ENCODE measurements around the gene MIPOL1. TPM values are rescaled to one million over a fixed set of nuclear protein-coding genes. Genes with fewer than 3 reads are reported as not detected.

MIPOL1 gene
- total and polyA plus RNA-seq, 2 of the 13 experiments (the other 11 are each of a cell fraction or from before 2014, with no cell fraction given), result 8.6 to 34.2 TPM

DNA sequence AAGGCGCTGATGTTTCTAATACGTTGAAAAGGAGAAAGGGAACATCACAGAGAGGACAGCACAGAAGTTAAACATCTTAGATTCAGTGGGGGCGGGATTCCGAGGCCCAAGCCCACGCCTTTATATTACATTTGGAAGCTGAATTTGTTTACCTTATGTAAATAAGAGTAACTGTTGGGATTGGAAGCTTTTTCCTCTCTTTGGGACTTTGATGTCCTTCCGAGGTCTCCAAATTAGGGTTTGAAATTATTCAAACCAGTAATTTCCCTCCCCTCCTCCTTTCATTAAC is 390.9 kb downstream of the MIPOL1 start (continued):
- no peak for TF ChIP-seq FIP1L1 (IDR thresholded peaks at IDR 0.05; ENCODE audit: borderline replicate concordance, insufficient read depth, low read depth, low read length)
- TF ChIP-seq, protein P1, sequence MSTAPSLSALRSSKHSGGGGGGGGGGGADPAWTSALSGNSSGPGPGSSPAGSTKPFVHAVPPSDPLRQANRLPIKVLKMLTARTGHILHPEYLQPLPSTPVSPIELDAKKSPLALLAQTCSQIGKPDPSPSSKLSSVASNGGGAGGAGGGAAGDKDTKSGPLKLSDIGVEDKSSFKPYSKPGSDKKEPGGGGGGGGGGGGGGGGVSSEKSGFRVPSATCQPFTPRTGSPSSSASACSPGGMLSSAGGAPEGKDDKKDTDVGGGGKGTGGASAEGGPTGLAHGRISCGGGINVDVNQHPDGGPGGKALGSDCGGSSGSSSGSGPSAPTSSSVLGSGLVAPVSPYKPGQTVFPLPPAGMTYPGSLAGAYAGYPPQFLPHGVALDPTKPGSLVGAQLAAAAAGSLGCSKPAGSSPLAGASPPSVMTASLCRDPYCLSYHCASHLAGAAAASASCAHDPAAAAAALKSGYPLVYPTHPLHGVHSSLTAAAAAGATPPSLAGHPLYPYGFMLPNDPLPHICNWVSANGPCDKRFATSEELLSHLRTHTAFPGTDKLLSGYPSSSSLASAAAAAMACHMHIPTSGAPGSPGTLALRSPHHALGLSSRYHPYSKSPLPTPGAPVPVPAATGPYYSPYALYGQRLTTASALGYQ (CRISPR knock-in tag; IDR thresholded peaks at IDR 0.05), result no peak
- no peak for TF ChIP-seq NKX3-1 (CRISPR knock-in tag; IDR thresholded peaks at IDR 0.05)
- no peak; the same call in 1 of the 2 replicates for TF ChIP-seq FOXP1 (IDR thresholded peaks at IDR 0.05)
- no peak for TF ChIP-seq FOXP1 (CRISPR knock-in tag; IDR thresholded peaks at IDR 0.05)
- TF ChIP-seq NR3C1 (CRISPR knock-in tag; IDR thresholded peaks at IDR 0.05), result no peak
- no peak for TF ChIP-seq IRF2 (CRISPR knock-in tag; IDR thresholded peaks at IDR 0.05)
- TF ChIP-seq, protein P2, sequence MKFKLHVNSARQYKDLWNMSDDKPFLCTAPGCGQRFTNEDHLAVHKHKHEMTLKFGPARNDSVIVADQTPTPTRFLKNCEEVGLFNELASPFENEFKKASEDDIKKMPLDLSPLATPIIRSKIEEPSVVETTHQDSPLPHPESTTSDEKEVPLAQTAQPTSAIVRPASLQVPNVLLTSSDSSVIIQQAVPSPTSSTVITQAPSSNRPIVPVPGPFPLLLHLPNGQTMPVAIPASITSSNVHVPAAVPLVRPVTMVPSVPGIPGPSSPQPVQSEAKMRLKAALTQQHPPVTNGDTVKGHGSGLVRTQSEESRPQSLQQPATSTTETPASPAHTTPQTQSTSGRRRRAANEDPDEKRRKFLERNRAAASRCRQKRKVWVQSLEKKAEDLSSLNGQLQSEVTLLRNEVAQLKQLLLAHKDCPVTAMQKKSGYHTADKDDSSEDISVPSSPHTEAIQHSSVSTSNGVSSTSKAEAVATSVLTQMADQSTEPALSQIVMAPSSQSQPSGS (CRISPR knock-in tag; IDR thresholded peaks at IDR 0.05), result no peak
- TF ChIP-seq, protein P3, sequence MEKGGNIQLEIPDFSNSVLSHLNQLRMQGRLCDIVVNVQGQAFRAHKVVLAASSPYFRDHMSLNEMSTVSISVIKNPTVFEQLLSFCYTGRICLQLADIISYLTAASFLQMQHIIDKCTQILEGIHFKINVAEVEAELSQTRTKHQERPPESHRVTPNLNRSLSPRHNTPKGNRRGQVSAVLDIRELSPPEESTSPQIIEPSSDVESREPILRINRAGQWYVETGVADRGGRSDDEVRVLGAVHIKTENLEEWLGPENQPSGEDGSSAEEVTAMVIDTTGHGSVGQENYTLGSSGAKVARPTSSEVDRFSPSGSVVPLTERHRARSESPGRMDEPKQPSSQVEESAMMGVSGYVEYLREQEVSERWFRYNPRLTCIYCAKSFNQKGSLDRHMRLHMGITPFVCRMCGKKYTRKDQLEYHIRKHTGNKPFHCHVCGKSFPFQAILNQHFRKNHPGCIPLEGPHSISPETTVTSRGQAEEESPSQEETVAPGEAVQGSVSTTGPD (CRISPR knock-in tag; IDR thresholded peaks at IDR 0.05), result no peak
- TF ChIP-seq ZNF777 (CRISPR knock-in tag; IDR thresholded peaks at IDR 0.05), result no peak
- no peak for TF ChIP-seq SKI (IDR thresholded peaks at IDR 0.05; ENCODE audit: partially characterized antibody)
- TF ChIP-seq FOXC1 (CRISPR knock-in tag; IDR thresholded peaks at IDR 0.05; ENCODE audit: borderline replicate concordance), result no peak
- no peak for TF ChIP-seq GZF1 (CRISPR knock-in tag; IDR thresholded peaks at IDR 0.05)
- TF ChIP-seq, protein P4, sequence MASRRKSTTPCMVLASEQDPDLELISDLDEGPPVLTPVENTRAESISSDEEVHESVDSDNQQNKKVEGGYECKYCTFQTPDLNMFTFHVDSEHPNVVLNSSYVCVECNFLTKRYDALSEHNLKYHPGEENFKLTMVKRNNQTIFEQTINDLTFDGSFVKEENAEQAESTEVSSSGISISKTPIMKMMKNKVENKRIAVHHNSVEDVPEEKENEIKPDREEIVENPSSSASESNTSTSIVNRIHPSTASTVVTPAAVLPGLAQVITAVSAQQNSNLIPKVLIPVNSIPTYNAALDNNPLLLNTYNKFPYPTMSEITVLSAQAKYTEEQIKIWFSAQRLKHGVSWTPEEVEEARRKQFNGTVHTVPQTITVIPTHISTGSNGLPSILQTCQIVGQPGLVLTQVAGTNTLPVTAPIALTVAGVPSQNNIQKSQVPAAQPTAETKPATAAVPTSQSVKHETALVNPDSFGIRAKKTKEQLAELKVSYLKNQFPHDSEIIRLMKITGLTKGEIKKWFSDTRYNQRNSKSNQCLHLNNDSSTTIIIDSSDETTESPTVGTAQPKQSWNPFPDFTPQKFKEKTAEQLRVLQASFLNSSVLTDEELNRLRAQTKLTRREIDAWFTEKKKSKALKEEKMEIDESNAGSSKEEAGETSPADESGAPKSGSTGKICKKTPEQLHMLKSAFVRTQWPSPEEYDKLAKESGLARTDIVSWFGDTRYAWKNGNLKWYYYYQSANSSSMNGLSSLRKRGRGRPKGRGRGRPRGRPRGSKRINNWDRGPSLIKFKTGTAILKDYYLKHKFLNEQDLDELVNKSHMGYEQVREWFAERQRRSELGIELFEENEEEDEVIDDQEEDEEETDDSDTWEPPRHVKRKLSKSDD (CRISPR knock-in tag; IDR thresholded peaks at IDR 0.05; ENCODE audit: low read depth), result no peak
- no peak for TF ChIP-seq BORCS8-MEF2B (CRISPR knock-in tag; IDR thresholded peaks at IDR 0.05)
- TF ChIP-seq ZNF75D (CRISPR knock-in tag; IDR thresholded peaks at IDR 0.05; ENCODE audit: borderline replicate concordance), result 0 out of 2 replicates have a peak, but pooled peaks have one; percentile 10
- no peak for TF ChIP-seq CEBPG (CRISPR knock-in tag; IDR thresholded peaks at IDR 0.05)
- no peak for TF ChIP-seq JARID2 (CRISPR knock-in tag; IDR thresholded peaks at IDR 0.05; ENCODE audit: insufficient replicate concordance)
- no peak for TF ChIP-seq TAF1 (CRISPR knock-in tag; IDR thresholded peaks at IDR 0.05)
